ENCODE data around the gene CORIN.
"Not testable (repeated sequence)": the region's sequence is repeated elsewhere in the genome, so short reads cannot be mapped to it uniquely, and the experiment has no call there.

Gene CORIN

DNA sequence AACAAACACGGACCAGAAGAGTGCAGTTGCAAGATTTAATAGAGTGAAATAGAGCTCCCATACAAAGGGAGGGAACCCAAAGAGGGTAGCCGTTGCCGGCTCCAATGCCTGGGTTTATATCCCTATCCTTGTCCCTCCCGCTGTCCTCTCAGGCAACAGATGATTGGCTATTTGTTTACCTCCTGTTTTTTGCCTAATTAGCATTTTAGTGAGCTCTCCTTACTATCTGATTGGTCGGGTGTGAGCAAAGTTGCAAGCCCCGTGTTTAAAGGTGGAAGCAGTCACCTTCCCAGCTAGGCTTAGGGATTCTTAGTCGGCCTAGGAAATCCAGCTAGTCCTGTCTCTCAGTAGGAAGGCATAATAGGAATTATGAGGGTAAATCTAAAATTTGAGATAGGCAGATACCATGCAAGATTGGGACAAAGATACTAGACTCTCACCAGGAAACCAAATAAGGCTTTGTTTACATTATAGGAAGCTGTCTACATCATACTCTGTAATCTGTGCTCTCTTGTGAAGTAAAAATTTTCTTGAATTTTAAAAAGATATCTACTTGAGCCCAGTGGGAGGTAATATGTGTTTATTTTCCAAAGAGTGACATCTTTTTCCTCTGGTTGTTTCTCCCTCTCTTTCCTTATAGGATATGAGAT is 286.8 kb downstream of the CORIN start:
- H3K36me3 Mint-ChIP-seq (ENCODE audit: low read depth) = peaks cover 89% of the 10 kb centered on the region
- intact Hi-C loops (cut with micrococcal nuclease) = no loop called here
- no peaks in the 10 kb centered on the region for H3K9me3 Mint-ChIP-seq
- no peak overlapping the region for H3K27ac Mint-ChIP-seq
- no peaks in the 10 kb centered on the region for H3K27me3 Mint-ChIP-seq
- H3K4me3 Mint-ChIP-seq = no peak overlapping the region
- H3K4me1 Mint-ChIP-seq (ENCODE audit: low read depth) = no peaks in the 10 kb centered on the region

GRCh38 chr4:47550357-47550756 is 287.5 kb downstream of the CORIN start:
- intact Hi-C loops (cut with micrococcal nuclease); H3K27me3 Mint-ChIP-seq; H3K27ac Mint-ChIP-seq; H3K4me3 Mint-ChIP-seq; H3K4me1 Mint-ChIP-seq (ENCODE audit: low read depth); H3K9me3 Mint-ChIP-seq: not testable (repeated sequence)
- peaks cover 89% of the 10 kb centered on the region for H3K36me3 Mint-ChIP-seq (ENCODE audit: low read depth)
